ENCODE data around the gene PRRG4. TPM values are rescaled to one million over a fixed set of nuclear protein-coding genes. Genes with fewer than 3 reads are reported as not detected.

Gene PRRG4
- total and polyA plus RNA-seq, 2 donors (not counting 3 experiments of a cell fraction or from before 2014, with no cell fraction given) = 0.09 TPM; not detected in 1

DNA sequence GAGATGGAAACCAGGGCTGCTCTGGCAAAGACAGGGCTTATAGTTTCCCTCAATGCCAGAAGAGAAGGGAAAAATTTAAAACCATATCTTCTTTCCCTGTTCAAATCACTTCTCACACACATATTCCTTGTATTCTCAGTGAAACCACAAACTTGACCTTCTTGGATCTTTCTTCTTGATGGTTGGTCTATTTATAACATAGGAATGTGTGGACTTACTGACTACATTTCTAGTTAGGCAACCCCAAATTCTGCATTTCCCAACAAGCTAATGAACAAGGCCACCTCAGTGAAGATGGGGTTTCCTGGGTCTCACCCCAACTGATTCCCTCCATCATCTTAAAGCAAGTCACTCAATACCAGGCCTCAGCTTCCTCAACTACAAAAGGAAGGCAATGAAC is 59.1 kb downstream of the PRRG4 start:
- dilution Hi-C loops (cut with MboI; ENCODE audit: extremely low pct_ligation_motif_present, low sequenced_read_pairs) = no loop called here
- Histone ChIP-seq H3K9me1 (replicated peaks; ENCODE audit: control insufficient read depth, extremely low read depth, insufficient read depth, low read length) (no peaks in the 10 kb centered on the region), H3K79me2 (ENCODE audit: control insufficient read depth, insufficient read depth, low read length) (peaks cover 6% of the 10 kb centered on the region), H3K9me3 (replicated peaks; ENCODE audit: control insufficient read depth, insufficient read depth, low read length) (no peaks in the 10 kb centered on the region), H3K9ac (replicated peaks; ENCODE audit: extremely low read depth, insufficient read depth, low read length) (no peak overlapping the region), H3K27ac (ENCODE audit: insufficient read depth, low read depth, low read length) (no peak overlapping the region), H3K4me1 (ENCODE audit: control insufficient read depth, extremely low read depth, insufficient read depth, low read length) (peaks cover 5% of the 10 kb centered on the region), H4K20me1 (replicated peaks; ENCODE audit: control insufficient read depth, extremely low read depth, insufficient read depth, low read length) (no peaks in the 10 kb centered on the region), H2AFZ (ENCODE audit: low read depth, low read length) (no peak overlapping the region), H3K36me3 (ENCODE audit: control insufficient read depth in 2 of 2, extremely low read depth in 1 of 2, insufficient read depth in 2 of 2, low read length in 2 of 2) (no peaks in the 10 kb centered on the region), H3K4me2 (ENCODE audit: insufficient read depth, low read length) (no peak overlapping the region), H3K4me3 (replicated peaks in 1 of 3; ENCODE audit: insufficient read depth in 1 of 3, low read depth in 1 of 3, low read length in 3 of 3) (no peak overlapping the region), H3K27me3 (ENCODE audit: control insufficient read depth in 2 of 2, insufficient read depth in 2 of 2, low read length in 2 of 2) (no peaks in the 10 kb centered on the region)
- intact Hi-C loops (cut with micrococcal nuclease) = no loop called here
- ChIA-PET CTCF (interaction anchor here (1.0 kb wide), 1 partner anchor 10 kb away, joined by 3 read pairs; no protein-coding TSS in a partner anchor), POLR2A (no interaction called here)
- TF ChIP-seq POLR2A (IDR thresholded peaks at IDR 0.05; ENCODE audit: low read depth, low read length) = no peak
- TF ChIP-seq FOS (IDR thresholded peaks at IDR 0.05; ENCODE audit: borderline replicate concordance, insufficient read depth, low read length) = no peak
- TF ChIP-seq MYC (IDR thresholded peaks at IDR 0.05; ENCODE audit: low read depth, low read length) = no peak
- no peak for TF ChIP-seq POLR2AphosphoS5 (IDR thresholded peaks at IDR 0.05; ENCODE audit: insufficient read depth, low read depth, low read length)
- TF ChIP-seq, protein P1, sequence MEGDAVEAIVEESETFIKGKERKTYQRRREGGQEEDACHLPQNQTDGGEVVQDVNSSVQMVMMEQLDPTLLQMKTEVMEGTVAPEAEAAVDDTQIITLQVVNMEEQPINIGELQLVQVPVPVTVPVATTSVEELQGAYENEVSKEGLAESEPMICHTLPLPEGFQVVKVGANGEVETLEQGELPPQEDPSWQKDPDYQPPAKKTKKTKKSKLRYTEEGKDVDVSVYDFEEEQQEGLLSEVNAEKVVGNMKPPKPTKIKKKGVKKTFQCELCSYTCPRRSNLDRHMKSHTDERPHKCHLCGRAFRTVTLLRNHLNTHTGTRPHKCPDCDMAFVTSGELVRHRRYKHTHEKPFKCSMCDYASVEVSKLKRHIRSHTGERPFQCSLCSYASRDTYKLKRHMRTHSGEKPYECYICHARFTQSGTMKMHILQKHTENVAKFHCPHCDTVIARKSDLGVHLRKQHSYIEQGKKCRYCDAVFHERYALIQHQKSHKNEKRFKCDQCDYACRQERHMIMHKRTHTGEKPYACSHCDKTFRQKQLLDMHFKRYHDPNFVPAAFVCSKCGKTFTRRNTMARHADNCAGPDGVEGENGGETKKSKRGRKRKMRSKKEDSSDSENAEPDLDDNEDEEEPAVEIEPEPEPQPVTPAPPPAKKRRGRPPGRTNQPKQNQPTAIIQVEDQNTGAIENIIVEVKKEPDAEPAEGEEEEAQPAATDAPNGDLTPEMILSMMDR (IDR thresholded peaks at IDR 0.05; ENCODE audit: extremely low read depth in 1 of 2, insufficient read depth in 1 of 2, low read depth in 1 of 2, low read length in 2 of 2) = no peak
- TF ChIP-seq JUN (IDR thresholded peaks at IDR 0.05; ENCODE audit: borderline replicate concordance, insufficient read depth, insufficient read length, low read depth) = no peak
- TF ChIP-seq GATA2 (IDR thresholded peaks at IDR 0.05; ENCODE audit: insufficient read depth, insufficient read length, low read depth, low read length) = no peak
- TF ChIP-seq EZH2 (IDR thresholded peaks at IDR 0.05; ENCODE audit: borderline replicate concordance, low read depth, low read length, severe bottlenecking) = no peak
- TF ChIP-seq, protein P2, sequence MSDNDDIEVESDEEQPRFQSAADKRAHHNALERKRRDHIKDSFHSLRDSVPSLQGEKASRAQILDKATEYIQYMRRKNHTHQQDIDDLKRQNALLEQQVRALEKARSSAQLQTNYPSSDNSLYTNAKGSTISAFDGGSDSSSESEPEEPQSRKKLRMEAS (IDR thresholded peaks at IDR 0.05; ENCODE audit: insufficient read depth, insufficient read length) = no peak
- DNase-seq (ENCODE audit: low read depth, low spot score) = no peak
- FAIRE-seq = no peak
- BruUV-seq (replicated peaks) = no TSS peak
